Brain microvascular endothelial cell (primary cell): Measurements from ENCODE around the gene TFDP1.

Source experiments
- DNase-seq: peaks from one replicate; pipeline ENCODE4 v3.0.0-alpha.2; 2020
- H3K27ac ChIP-seq: fragments of 250-450 bp; sonication (Bioruptor Pico); 2 replicates; pipeline ENCODE4 v1.5.1; 2020; ENCODE audit warnings: mild to moderate bottlenecking, moderate library complexity
- H3K27me3 ChIP-seq: fragments of 250-450 bp; sonication (Bioruptor Pico); replicated peaks from 2 replicates; pipeline ENCODE4 v1.5.1; 2020; ENCODE audit warnings: mild to moderate bottlenecking
- H3K36me3 ChIP-seq: fragments of 250-450 bp; sonication (Bioruptor Pico); replicated peaks from 2 replicates; pipeline ENCODE4 v1.5.1; 2020; ENCODE audit warnings: mild to moderate bottlenecking
- H3K4me3 ChIP-seq: 2 replicates; pipeline ENCODE4 v1.5.1; 2011; ENCODE audit warnings: low read depth, mild to moderate bottlenecking, control low read depth, low read length, moderate library complexity
- in situ Hi-C: cut with HindIII; loops from 2 replicates; pipeline ENCODE4 v1.10.0; 2017; ENCODE audit warnings: low sequenced_read_pairs, low pct_ligation_motif_present
- TF ChIP-seq, protein P1 (sequence below): IDR thresholded peaks from 2 replicates; pipeline ENCODE4 v1.5.1; 2011; ENCODE audit warnings: low read depth, mild to moderate bottlenecking, moderate library complexity, low read length, control low read depth, inconsistent platforms; ENCODE audit errors: missing control alignments

Gene TFDP1

DNA sequence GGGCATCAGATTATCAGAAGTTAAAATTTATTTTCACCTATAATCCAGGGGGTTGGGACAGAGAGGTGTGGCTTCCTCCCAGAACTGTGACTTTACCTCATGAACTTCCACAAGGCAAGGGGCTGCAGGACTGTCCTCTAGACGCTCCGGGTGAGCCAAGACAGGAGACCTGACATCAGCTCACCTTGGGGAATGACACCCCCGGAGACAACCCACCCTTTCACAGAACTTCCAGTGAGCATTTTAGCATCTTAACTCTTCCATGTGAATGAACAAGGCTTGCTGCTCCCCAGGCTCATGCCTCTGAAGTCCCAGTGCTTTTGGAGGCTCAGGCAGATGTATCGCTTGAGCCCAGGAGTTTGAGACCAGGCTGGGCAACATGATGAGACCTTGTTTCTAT, 29.4 kb upstream of the TFDP1 start:
- in situ Hi-C loops = no loop called here
- Histone ChIP-seq H3K36me3 (peaks cover 17% of the 10 kb centered on the region), H3K4me3 (no peak overlapping the region), H3K27me3 (no peaks in the 10 kb centered on the region), H3K27ac (no peak overlapping the region)
- no peak for DNase-seq
- TF ChIP-seq, protein P1, sequence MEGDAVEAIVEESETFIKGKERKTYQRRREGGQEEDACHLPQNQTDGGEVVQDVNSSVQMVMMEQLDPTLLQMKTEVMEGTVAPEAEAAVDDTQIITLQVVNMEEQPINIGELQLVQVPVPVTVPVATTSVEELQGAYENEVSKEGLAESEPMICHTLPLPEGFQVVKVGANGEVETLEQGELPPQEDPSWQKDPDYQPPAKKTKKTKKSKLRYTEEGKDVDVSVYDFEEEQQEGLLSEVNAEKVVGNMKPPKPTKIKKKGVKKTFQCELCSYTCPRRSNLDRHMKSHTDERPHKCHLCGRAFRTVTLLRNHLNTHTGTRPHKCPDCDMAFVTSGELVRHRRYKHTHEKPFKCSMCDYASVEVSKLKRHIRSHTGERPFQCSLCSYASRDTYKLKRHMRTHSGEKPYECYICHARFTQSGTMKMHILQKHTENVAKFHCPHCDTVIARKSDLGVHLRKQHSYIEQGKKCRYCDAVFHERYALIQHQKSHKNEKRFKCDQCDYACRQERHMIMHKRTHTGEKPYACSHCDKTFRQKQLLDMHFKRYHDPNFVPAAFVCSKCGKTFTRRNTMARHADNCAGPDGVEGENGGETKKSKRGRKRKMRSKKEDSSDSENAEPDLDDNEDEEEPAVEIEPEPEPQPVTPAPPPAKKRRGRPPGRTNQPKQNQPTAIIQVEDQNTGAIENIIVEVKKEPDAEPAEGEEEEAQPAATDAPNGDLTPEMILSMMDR = no peak

DNA sequence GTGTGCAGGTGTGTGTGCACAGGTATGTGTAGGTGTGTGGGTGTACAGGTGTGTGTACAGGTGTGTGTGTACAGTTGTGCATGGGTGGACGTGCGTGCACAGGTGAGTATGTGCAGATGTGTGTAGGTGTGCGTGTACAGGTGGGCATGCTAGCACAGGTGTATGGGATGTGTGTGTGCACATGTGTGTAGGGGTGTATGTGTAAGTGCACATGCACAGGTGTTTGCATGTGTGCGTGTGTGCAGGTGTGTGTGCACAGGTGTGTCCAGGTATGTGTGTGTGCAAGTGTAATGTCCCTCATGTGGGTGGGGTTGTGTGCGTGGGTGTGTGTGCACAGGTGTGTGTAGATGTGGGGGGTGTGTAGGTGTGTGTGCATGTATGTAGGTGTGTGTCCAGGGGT, 27.5 kb upstream of the TFDP1 start:
- Histone ChIP-seq H3K27me3 (no peaks in the 10 kb centered on the region), H3K36me3 (peaks cover under 1% of the 10 kb centered on the region), H3K4me3 (no peak overlapping the region), H3K27ac (no peak overlapping the region)
- TF ChIP-seq, protein P1 = no peak
- no peak for DNase-seq
- in situ Hi-C loops = no loop called here

DNA sequence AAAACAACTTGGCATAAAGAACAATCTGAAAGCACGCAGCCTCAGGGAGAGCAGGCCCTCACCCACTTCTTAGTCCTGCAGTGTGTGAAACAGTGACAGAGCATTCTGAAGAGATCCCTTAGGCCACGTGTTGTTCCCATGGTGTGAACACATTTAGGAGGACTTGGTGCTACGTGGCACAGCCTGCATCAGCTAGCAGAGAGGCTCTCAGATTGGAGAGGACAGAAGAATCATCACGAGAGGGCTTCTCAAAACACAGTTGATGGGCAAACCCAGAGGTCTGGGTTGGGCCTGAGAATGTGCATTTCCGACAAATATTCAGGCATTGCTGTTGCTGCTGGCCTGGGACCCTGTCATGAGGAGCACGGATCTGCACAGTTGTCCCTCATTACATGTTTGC, 26.1 kb upstream of the TFDP1 start:
- Histone ChIP-seq H3K36me3 (no peaks in the 10 kb centered on the region), H3K27me3 (no peaks in the 10 kb centered on the region), H3K4me3 (no peak overlapping the region), H3K27ac (no peak overlapping the region)
- in situ Hi-C loops = no loop called here
- TF ChIP-seq, protein P1 = no peak
- DNase-seq = no peak

DNA sequence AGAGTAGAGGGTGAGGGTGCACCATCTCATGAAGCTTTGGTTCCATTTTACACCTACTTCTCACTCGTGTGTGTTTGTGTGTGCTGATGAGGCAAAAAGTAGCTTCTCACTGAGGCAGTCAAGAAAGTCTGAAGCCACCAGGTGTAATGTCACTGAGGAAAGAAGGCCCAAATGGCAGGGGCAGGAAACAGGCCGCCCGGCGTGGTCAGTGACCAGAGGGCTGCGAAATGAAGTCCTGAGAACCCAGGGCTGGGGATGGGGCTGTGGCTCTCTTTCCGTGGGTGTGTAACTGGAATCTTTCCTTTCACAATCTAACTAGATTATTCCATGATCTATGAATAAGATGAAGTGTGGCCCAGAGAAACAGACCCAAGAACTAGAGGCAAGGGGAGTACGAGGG, 25.5 kb upstream of the TFDP1 start:
- Histone ChIP-seq H3K27ac (no peak overlapping the region), H3K36me3 (no peaks in the 10 kb centered on the region), H3K27me3 (no peaks in the 10 kb centered on the region), H3K4me3 (no peak overlapping the region)
- TF ChIP-seq, protein P1 = no peak
- DNase-seq = no peak
- in situ Hi-C loops = no loop called here

DNA sequence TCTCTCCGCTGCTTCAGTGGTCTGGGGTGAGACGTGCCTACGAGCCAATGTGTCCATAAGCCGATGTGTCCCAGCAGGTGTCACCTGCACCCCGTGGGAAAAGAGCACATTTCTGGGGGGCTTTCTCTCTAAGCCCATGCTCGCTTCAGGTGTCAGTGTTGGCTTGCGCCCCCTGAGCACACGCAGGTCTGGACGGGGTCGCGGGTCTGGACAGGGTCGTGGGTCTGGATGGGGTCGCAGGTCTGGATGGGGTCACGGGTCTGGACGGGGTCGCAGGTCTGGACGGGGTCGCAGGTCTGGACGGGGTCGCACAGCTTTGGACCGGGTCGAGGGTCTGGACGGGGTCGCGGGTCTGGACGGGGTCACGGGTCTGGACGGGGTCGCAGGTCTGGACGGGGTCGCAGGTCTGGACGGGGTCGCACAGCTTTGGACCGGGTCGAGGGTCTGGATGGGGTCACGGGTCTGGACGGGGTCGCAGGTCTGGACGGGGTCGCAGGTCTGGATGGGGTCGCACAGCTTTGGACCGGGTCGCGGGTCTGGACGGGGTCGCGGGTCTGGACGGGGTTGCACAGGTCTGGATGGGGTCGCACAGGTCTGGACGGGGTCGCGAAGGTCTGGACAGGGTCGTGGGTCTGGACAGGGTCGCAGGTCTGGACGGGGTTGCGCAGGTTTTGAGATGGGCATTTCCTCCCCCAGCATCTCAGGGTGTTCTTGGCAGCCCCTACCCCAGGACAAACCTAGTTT, 24.5 kb upstream of the TFDP1 start:
- DNase-seq = no peak
- no peak overlapping the region for H3K27ac ChIP-seq
- H3K27me3 ChIP-seq = no peaks in the 10 kb centered on the region
- in situ Hi-C loops = no loop called here
- TF ChIP-seq, protein P1 = no peak
- no peak overlapping the region for H3K4me3 ChIP-seq
- no peaks in the 10 kb centered on the region for H3K36me3 ChIP-seq
